GM12878 (cell line): ENCODE results near the gene UVRAG. TPM values are rescaled to one million over a fixed set of nuclear protein-coding genes. Genes with fewer than 3 reads are reported as not detected.

ENCODE experiments used
- CREB1 ChIP-seq: IDR thresholded peaks from 2 replicates; pipeline ENCODE4 v1.6.1; 2012; ENCODE audit warnings: low read depth, mild to moderate bottlenecking, inconsistent platforms
- CREM ChIP-seq: IDR thresholded peaks from 2 replicates; pipeline ENCODE4 v1.6.1; 2014; ENCODE audit warnings: antibody characterized with exemption, low read depth
- HDAC2 ChIP-seq: fragments of 200-600 bp; sonication (generic); IDR thresholded peaks from 2 replicates; pipeline ENCODE4 v1.6.1; 2017
- NFXL1 ChIP-seq: fragments of 450-650 bp; IDR thresholded peaks from 2 replicates; pipeline ENCODE4 v1.6.1; 2017; ENCODE audit warnings: antibody characterized with exemption, mild to moderate bottlenecking, borderline replicate concordance
- PAX5 ChIP-seq: IDR thresholded peaks from 2 replicates; pipeline ENCODE4 v1.6.1; 2011; ENCODE audit warnings: low read depth, low read length, borderline replicate concordance
- POU2F2 ChIP-seq: IDR thresholded peaks from 3 replicates; pipeline ENCODE4 v1.6.1; 2011; ENCODE audit warnings: low read depth, mild to moderate bottlenecking, low read length, borderline replicate concordance
- RELA ChIP-seq: fragments of 450-650 bp; IDR thresholded peaks from 2 replicates; pipeline ENCODE4 v1.8.0; 2014; ENCODE audit warnings: borderline replicate concordance; ENCODE audit not compliant: partially characterized antibody
- TARDBP ChIP-seq: IDR thresholded peaks from 2 replicates; pipeline ENCODE4 v1.6.1; 2016; ENCODE audit warnings: borderline replicate concordance
- YBX1 ChIP-seq: fragments of 450-650 bp; IDR thresholded peaks from 2 replicates; pipeline ENCODE4 v1.6.1; 2016; ENCODE audit warnings: antibody characterized with exemption
- ZNF24 ChIP-seq: fragments of 450-650 bp; IDR thresholded peaks from 2 replicates; pipeline ENCODE4 v1.6.1; 2017; ENCODE audit warnings: antibody characterized with exemption, mild to moderate bottlenecking
- ZZZ3 ChIP-seq: IDR thresholded peaks from 2 replicates; pipeline ENCODE4 v1.6.1; 2011; ENCODE audit warnings: low read depth; ENCODE audit not compliant: control insufficient read depth, insufficient read length
- polyA plus RNA-seq, 11 experiments: library from polyadenylated mRNA; depleted of rRNA in 4 of 11; unstranded in 6 of 11; stranded (reverse) in 5 of 11; fragments of >200 nt; fragmentation: Nextera tagmentation in 4 of 11; fragmentation: Illumina TruSeq in 1 of 11; extraction: Ambion mirVana in 4 of 11; extraction: Trizol in 1 of 11; gene quantifications; 1 replicate in 1 of 11; 2 replicates in 10 of 11; pipeline versions ENCODE4 v1.2.1 to v1.2.3, GENCODE V29; 2011 to 2016; ENCODE audit warnings: inconsistent platforms in 2 of 11, missing spikeins in 2 of 11, low read depth in 1 of 11
- total RNA-seq, 4 experiments: library from RNA; depleted of rRNA in 3 of 4; stranded (reverse); fragments of >200 nt in 3 of 4; fragmentation: Illumina TruSeq in 1 of 4; extraction: Trizol in 1 of 4; gene quantifications; 2 replicates each; pipeline versions ENCODE4 v1.2.1 to v1.2.3, GENCODE V29; 2013 to 2021
- TF ChIP-seq, protein P1 (sequence below): IDR thresholded peaks from 2 replicates; pipeline ENCODE4 v1.6.1; 2012; ENCODE audit warnings: improper control_type of control experiment, low read depth, low read length; ENCODE audit not compliant: insufficient replicate concordance
- TF ChIP-seq, protein P2 (sequence below): fragments of 450-650 bp; IDR thresholded peaks from 2 replicates; pipeline ENCODE4 v1.6.1; 2018; ENCODE audit warnings: mild to moderate bottlenecking, low read depth, moderate library complexity; ENCODE audit not compliant: partially characterized antibody
- TF ChIP-seq, protein P3 (sequence below): fragments of 450-650 bp; conservative IDR thresholded peaks from 2 replicates; pipeline ENCODE4 v1.6.1; 2017; ENCODE audit warnings: mild to moderate bottlenecking, moderate library complexity
- TF ChIP-seq, protein P4 (sequence below): fragments of 150-350 bp; IDR thresholded peaks from 2 replicates; pipeline ENCODE4 v1.6.1; 2014; ENCODE audit warnings: mild to moderate bottlenecking, low read depth, low read length
- TF ChIP-seq, protein P5 (sequence below): fragments of 450-650 bp; IDR thresholded peaks from 2 replicates; pipeline ENCODE4 v1.6.1; 2016; ENCODE audit warnings: mild to moderate bottlenecking

Gene UVRAG
- total and polyA plus RNA-seq, 10 of the 15 experiments (the other 5 are each of a cell fraction or from before 2014, with no cell fraction given), result 7.0 to 43.4 (median 37.0) TPM

DNA sequence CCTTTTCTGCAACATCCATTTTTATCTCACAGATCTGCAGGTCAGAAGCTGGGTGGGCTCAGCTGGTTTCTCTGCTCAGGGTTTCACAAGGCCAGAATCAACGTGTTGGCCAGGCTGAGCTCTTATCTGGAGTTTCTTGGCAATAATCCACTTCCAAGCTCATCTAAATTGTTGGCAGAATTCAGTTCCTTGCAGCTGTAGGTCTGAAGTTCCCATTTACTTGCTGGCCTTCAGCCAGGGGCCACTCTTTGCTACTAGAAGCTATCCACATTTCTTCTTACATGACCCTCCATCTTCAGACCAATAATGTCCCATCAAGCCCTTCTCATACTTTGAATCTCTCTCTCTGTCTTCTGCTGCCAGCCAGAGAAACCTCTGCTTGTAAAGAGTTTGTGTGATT, 287.8 kb downstream of the UVRAG start (continued):
- TF ChIP-seq, protein P1, sequence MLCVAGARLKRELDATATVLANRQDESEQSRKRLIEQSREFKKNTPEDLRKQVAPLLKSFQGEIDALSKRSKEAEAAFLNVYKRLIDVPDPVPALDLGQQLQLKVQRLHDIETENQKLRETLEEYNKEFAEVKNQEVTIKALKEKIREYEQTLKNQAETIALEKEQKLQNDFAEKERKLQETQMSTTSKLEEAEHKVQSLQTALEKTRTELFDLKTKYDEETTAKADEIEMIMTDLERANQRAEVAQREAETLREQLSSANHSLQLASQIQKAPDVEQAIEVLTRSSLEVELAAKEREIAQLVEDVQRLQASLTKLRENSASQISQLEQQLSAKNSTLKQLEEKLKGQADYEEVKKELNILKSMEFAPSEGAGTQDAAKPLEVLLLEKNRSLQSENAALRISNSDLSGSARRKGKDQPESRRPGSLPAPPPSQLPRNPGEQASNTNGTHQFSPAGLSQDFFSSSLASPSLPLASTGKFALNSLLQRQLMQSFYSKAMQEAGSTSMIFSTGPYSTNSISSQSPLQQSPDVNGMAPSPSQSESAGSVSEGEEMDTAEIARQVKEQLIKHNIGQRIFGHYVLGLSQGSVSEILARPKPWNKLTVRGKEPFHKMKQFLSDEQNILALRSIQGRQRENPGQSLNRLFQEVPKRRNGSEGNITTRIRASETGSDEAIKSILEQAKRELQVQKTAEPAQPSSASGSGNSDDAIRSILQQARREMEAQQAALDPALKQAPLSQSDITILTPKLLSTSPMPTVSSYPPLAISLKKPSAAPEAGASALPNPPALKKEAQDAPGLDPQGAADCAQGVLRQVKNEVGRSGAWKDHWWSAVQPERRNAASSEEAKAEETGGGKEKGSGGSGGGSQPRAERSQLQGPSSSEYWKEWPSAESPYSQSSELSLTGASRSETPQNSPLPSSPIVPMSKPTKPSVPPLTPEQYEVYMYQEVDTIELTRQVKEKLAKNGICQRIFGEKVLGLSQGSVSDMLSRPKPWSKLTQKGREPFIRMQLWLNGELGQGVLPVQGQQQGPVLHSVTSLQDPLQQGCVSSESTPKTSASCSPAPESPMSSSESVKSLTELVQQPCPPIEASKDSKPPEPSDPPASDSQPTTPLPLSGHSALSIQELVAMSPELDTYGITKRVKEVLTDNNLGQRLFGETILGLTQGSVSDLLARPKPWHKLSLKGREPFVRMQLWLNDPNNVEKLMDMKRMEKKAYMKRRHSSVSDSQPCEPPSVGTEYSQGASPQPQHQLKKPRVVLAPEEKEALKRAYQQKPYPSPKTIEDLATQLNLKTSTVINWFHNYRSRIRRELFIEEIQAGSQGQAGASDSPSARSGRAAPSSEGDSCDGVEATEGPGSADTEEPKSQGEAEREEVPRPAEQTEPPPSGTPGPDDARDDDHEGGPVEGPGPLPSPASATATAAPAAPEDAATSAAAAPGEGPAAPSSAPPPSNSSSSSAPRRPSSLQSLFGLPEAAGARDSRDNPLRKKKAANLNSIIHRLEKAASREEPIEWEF, result no peak
- TF ChIP-seq, protein P2, sequence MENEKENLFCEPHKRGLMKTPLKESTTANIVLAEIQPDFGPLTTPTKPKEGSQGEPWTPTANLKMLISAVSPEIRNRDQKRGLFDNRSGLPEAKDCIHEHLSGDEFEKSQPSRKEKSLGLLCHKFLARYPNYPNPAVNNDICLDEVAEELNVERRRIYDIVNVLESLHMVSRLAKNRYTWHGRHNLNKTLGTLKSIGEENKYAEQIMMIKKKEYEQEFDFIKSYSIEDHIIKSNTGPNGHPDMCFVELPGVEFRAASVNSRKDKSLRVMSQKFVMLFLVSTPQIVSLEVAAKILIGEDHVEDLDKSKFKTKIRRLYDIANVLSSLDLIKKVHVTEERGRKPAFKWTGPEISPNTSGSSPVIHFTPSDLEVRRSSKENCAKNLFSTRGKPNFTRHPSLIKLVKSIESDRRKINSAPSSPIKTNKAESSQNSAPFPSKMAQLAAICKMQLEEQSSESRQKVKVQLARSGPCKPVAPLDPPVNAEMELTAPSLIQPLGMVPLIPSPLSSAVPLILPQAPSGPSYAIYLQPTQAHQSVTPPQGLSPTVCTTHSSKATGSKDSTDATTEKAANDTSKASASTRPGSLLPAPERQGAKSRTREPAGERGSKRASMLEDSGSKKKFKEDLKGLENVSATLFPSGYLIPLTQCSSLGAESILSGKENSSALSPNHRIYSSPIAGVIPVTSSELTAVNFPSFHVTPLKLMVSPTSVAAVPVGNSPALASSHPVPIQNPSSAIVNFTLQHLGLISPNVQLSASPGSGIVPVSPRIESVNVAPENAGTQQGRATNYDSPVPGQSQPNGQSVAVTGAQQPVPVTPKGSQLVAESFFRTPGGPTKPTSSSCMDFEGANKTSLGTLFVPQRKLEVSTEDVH, result no peak
- no peak for TF ChIP-seq ZNF24
- no peak for TF ChIP-seq PAX5
- TF ChIP-seq TARDBP, result no peak
- TF ChIP-seq CREB1, result no peak
- TF ChIP-seq CREM, result no peak
- TF ChIP-seq NFXL1, result no peak
- TF ChIP-seq RELA, result no peak
- TF ChIP-seq YBX1, result no peak
- TF ChIP-seq, protein P3, sequence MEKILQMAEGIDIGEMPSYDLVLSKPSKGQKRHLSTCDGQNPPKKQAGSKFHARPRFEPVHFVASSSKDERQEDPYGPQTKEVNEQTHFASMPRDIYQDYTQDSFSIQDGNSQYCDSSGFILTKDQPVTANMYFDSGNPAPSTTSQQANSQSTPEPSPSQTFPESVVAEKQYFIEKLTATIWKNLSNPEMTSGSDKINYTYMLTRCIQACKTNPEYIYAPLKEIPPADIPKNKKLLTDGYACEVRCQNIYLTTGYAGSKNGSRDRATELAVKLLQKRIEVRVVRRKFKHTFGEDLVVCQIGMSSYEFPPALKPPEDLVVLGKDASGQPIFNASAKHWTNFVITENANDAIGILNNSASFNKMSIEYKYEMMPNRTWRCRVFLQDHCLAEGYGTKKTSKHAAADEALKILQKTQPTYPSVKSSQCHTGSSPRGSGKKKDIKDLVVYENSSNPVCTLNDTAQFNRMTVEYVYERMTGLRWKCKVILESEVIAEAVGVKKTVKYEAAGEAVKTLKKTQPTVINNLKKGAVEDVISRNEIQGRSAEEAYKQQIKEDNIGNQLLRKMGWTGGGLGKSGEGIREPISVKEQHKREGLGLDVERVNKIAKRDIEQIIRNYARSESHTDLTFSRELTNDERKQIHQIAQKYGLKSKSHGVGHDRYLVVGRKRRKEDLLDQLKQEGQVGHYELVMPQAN, result no peak
- no peak for TF ChIP-seq HDAC2
- TF ChIP-seq POU2F2, result no peak
- no peak for TF ChIP-seq ZZZ3
- TF ChIP-seq, protein P4, sequence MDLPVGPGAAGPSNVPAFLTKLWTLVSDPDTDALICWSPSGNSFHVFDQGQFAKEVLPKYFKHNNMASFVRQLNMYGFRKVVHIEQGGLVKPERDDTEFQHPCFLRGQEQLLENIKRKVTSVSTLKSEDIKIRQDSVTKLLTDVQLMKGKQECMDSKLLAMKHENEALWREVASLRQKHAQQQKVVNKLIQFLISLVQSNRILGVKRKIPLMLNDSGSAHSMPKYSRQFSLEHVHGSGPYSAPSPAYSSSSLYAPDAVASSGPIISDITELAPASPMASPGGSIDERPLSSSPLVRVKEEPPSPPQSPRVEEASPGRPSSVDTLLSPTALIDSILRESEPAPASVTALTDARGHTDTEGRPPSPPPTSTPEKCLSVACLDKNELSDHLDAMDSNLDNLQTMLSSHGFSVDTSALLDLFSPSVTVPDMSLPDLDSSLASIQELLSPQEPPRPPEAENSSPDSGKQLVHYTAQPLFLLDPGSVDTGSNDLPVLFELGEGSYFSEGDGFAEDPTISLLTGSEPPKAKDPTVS, result no peak
- TF ChIP-seq, protein P5, sequence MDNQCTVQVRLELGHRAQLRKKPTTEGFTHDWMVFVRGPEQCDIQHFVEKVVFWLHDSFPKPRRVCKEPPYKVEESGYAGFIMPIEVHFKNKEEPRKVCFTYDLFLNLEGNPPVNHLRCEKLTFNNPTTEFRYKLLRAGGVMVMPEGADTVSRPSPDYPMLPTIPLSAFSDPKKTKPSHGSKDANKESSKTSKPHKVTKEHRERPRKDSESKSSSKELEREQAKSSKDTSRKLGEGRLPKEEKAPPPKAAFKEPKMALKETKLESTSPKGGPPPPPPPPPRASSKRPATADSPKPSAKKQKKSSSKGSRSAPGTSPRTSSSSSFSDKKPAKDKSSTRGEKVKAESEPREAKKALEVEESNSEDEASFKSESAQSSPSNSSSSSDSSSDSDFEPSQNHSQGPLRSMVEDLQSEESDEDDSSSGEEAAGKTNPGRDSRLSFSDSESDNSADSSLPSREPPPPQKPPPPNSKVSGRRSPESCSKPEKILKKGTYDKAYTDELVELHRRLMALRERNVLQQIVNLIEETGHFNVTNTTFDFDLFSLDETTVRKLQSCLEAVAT, result no peak
